VCaP (cell line): ENCODE measurements around the gene PRR35.

ENCODE experiments used
- H3K27ac ChIP-seq: fragments of 450-650 bp; 2 replicates; pipeline ENCODE4 v1.5.1; 2017
- CTCF ChIP-seq: fragments of 450-650 bp; conservative IDR thresholded peaks from 2 replicates; pipeline ENCODE4 v1.5.1; 2017; ENCODE audit warnings: mild to moderate bottlenecking, moderate library complexity

Gene PRR35

GRCh38 chr16:535446-536405 lies 24.5 kb upstream of the PRR35 start:
- no peak for TF ChIP-seq CTCF
- no peak overlapping the region for H3K27ac ChIP-seq

GRCh38 chr16:536746-537145 lies 23.4 kb upstream of the PRR35 start:
- H3K27ac ChIP-seq: no peak overlapping the region
- TF ChIP-seq CTCF: no peak

- TF ChIP-seq CTCF: no peak; the same call in 1 of the 2 replicates
- no peak overlapping the region for H3K27ac ChIP-seq
Measured at GRCh38 chr16:537415-538335, 22.5 kb upstream of the PRR35 start.

GRCh38 chr16:539901-540530 lies 20.2 kb upstream of the PRR35 start:
- no peak overlapping the region for H3K27ac ChIP-seq
- TF ChIP-seq CTCF: no peak

- no peak for TF ChIP-seq CTCF
Measured at GRCh38 chr16:540645-541340, 19.4 kb upstream of the PRR35 start.

GRCh38 chr16:543301-544164 lies 16.7 kb upstream of the PRR35 start:
- no peak for TF ChIP-seq CTCF
- no peak overlapping the region for H3K27ac ChIP-seq

More at GRCh38 chr16:540645-541340, 19.4 kb upstream of the PRR35 start:
- no peak overlapping the region for H3K27ac ChIP-seq
